NCI-H146 treated with DMSO at 0.1 percent for 48 hours (cell line): Measurements from ENCODE around the gene HOMEZ.
"Not testable (repeated sequence)": the region's sequence is repeated elsewhere in the genome, so short reads cannot be mapped to it uniquely, and the experiment has no call there.

Experiments
- DNase-seq: peaks from one replicate; lab custom pipeline; 2025; ENCODE audit not compliant: unreplicated experiment; lab: John Stamatoyannopoulos, UW

The HOMEZ gene, protein sequence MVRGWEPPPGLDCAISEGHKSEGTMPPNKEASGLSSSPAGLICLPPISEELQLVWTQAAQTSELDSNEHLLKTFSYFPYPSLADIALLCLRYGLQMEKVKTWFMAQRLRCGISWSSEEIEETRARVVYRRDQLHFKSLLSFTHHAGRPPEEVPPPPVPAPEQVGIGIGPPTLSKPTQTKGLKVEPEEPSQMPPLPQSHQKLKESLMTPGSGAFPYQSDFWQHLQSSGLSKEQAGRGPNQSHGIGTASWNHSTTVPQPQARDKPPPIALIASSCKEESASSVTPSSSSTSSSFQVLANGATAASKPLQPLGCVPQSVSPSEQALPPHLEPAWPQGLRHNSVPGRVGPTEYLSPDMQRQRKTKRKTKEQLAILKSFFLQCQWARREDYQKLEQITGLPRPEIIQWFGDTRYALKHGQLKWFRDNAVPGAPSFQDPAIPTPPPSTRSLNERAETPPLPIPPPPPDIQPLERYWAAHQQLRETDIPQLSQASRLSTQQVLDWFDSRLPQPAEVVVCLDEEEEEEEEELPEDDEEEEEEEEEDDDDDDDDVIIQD

DNA sequence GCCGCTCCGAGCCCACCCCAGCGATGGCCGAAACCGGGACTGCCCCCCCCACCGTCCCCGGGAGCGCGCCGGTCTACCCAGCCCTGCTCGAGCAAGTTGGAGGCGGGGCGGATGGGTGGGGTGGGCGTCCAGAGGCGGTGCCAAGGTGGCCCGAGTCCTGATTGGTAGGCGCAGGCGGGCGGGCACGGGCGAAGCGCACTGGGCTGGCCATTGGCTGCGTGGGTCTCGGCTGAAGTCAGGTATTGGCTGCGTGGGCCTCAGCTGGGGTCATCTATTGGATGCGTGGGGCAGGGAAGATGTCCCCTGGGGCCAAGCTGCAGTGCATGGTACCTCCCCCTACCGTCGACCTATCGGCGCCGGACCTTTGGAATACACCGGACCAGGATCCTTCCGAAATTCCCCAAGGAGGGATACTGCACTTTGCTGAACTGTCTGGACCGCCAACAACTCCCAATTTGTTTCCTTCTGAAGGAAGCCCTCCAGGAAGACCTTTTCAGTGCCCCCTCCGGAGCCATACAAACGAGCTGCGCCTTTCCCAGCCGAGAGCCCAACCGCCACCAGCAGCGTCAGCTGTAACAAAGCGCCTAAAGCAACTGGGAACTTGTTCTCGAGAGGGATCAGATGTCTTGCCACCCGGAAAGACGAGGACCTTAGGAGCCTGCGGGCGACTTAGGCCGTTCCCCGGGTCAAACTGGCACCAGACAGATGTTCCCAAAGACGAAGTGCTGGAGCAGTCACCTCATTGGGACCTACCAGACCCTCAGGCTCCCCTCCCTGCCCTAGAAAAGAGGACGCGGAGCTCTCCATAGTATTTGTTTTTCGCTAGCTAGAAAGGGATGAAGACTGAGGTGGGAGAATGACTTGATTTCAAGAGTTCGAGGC lies at the start of gene HOMEZ:
HOMEZ (minus strand) TSS at position 113 of the 882 bp plus-strand sequence. CDS start 180 bp downstream, outside the sequence.
- peak; percentile 92 for DNase-seq

DNA sequence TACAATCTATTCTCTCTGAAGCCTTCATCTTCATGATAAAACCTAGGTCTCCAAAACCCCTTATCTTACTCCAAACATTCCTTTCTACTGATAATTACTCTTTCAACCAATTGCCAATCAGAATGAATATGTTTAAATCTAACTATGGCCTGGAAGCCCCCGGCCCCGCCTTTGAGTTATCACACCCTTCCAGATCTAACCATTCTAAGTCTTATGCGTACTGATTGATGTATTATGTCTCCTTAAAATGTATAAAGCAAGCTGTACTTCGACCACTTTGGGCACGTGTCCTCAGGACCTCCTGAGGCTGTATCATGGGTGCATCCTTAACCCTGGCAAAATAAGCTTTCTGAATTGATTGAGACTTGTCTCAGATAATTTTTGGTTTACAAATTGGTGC lies 49.7 kb upstream of the HOMEZ start:
- no peak for DNase-seq

DNA sequence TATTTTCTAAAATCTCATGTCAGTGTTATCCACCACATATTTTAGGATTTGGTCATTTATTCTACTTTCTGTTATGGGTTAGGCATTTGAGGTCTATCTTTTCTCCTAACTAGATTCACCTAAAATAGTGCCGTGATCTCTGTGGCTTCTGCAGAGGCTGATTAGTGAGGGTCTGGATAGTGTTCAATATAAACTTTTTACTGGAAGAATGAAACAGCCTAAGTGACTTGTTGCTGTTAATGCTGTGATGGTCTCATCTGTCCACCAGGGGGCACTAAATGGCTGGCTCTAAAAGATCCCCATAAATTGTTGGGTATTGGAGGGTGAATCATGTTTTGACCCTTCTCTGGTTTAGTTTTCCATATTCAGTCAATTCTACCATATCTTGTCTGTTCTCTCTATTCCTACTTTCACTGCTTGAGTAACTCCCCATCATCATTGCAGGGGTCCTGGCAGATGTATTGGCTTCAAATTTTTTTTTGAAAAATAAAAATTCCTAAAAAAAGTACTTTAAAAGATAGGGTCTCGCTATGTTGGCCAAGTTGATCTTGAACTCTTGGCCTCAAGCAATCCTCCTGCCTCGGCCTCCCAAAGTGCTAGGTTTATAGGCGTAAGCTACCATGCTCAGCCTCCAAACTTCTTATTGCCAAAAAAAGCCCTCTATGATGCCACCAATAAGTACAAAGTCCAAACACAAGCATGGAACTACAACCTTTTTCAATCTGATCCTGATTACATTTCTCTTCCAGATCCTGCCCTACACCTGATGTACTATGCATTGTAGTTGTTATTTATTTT lies 42.2 kb upstream of the HOMEZ start:
- peak; percentile 31 for DNase-seq

DNA sequence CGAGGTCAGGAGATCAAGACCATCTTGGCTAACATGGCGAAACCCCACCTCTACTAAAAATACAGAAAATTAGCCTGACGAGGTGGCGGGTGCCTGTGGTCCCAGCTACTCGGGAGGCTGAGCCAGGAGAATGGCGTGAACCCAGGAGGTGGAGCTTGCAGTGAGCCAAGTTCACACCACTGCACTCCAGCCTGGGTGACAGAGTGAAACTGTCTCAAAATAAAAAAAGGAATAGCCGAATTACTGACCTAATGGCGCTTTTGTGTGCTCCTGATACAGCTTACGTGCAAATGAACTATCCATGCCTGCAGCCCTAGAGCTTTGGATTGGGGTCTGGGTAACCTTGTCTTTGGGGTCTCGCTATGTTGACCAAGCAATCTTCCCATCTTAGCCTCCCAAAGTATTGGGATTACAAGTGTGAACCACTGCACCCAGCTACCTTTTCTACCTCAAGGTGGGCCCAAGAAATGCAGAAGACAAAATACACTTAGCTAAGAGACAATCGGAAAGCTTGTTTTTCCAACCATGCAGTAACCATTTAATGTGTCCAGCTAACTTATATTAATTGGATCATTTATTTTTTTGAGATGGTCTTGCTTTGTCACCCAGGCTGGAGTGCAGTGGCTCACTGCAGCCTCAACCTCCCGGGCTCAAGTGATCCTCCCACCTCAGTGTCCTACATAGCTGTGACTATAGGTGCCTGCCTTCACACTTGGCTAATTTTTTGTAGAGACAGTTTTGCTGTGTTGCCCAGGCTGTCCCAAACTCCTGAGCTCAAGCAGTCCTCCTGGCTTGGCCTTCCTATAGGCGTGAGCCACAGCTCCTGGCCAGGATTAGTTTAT lies 40.8 kb upstream of the HOMEZ start:
- DNase-seq, result no peak

DNA sequence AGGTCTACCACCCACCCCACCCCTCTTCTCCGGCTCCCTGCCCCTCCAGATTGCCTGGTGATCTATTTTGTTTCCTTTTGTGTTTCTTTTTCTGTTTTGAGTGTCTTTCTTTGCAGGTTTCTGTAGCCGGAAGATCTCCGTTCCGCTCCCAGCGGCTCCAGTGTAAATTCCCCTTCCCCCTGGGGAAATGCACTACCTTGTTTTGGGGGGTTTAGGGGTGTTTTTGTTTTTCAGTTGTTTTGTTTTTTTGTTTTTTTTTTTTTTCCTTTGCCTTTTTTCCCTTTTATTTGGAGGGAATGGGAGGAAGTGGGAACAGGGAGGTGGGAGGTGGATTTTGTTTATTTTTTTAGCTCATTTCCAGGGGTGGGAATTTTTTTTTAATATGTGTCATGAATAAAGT lies 39.8 kb upstream of the HOMEZ start:
- DNase-seq, result not testable (repeated sequence)

DNA sequence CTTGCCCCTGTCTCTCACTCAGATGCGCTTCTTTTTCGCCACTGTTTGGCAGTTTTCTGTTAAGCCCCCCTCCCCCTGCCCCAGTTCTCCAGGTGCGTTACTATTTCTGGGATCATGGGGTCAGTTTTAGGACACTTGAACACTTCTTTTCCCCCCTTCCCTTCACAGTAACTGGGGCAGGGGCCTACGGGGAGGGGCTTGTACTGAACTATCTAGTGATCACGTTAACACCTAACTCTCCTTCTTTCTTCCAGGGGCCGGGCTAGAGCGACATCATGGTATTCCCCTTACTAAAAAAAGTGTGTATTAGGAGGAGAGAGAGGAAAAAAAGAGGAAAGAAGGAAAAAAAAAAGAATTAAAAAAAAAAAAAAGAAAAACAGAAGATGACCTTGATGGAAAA lies 39.1 kb upstream of the HOMEZ start:
- DNase-seq, result no peak

DNA sequence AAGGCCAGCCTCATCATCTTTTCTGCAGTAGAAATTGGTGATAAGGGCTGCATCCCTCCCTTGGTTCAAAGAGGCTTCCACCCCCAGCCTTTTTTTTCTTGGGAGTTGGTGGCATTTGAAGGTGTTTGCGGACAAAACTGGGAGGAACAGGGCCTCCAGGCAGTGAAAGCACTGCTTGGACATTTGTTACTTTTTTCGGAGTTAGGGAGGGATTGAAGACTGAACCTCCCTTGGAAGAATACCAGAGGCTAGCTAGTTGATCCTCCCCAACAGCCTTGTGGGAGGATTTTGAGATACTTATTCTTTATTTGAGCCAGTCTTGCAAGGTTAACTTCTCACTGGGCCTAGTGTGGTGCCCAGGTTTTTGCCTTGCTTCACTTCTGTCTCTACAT lies 38.5 kb upstream of the HOMEZ start:
- no peak for DNase-seq

DNA sequence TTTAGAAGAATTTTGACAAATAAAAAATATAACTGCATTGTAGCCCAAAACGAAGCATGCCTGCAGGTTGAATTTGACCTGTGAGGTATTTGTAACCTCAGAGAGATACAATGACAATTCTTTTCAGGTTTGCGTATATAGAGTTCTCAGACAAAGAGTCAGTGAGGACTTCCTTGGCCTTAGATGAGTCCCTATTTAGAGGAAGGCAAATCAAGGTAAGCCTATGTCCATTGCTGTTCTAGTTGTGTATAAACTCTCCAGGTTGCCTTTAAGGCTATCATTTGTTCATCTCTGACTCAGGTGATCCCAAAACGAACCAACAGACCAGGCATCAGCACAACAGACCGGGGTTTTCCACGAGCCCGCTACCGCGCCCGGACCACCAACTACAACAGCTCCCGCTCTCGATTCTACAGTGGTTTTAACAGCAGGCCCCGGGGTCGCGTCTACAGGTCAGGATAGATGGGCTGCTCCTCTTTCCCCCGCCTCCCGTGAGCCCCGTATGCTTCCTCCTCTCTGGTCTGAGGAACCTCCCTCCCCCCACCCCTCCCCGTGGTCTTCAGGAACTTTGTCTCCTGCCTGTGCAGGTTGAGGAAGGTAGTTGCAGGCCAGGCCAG lies 38.0 kb upstream of the HOMEZ start:
- no peak for DNase-seq

DNA sequence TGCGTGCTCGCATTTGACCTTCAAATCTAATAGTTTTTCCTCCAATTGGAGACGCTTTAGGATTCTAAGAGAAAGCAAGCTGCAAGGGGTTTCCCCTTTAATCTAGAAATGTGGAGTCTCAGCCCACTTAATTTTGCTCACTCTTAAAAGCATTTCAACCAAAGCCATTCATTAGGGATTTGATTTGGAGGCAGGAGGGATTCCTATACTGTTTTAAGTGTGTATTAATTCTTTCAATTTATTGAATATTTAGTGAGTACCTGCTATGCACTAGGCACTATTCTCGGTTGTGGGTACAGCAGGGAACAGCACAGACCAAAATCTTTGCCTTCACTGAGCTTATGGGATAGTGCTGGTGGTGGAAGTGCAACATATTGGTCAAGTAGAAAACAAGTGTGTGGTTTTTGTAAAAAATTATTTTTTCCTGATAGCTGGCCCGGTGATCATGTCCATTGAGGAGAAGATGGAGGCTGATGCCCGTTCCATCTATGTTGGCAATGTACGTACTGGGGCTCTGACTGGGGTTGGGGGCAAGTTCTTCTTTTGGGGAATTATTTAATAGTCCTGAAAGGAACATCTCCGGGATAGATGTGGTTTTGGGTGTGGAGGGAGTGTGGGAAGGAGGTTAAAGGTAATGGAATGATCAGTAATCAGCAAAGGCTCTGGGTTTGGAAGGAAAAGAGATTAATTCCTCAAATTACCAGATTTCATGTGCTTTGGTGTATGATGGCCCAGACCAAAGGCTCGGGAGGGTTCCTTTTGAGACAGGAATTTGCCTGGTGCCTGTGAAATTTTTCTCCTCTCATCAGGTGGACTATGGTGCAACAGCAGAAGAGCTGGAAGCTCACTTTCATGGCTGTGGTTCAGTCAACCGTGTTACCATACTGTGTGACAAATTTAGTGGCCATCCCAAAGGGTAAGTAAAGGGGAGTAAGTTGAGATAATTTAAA lies 36.9 kb upstream of the HOMEZ start:
- DNase-seq, result no peak

DNA sequence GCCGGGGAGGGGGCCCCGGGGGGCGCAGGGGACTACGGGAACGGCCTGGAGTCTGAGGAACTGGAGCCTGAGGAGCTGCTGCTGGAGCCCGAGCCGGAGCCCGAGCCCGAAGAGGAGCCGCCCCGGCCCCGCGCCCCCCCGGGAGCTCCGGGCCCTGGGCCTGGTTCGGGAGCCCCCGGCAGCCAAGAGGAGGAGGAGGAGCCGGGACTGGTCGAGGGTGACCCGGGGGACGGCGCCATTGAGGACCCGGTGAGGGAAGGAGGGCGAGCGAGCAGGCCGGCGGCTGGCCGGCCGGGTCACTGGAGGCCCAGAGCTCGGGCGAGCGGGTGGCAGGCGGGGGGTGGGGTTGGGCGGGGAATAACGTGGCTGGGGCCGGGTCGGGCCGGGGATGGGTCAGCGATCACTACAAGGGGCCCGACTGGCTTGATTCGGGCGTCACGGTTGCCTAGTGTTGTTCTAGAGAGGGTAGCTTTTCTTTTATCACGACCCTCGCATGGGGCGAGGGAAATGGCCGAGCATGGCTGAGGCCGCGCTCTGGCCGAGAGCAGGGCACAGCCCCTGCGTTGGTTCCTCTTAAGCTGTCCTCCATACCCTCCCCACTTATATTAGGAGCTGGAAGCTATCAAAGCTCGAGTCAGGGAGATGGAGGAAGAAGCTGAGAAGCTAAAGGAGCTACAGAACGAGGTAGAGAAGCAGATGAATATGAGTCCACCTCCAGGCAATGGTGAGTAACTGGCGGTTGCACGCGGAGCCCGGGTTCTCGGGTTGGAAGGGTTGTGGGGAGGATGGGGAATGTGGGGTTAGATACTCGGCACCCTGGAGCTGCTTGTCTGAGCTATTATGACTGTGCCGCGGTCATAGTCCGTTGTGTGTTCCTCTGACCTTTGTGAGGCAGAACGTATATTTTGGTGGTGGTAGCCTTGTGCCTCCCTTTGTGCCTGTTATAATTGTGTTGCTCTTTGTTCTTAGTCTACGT lies 35.9 kb upstream of the HOMEZ start:
- DNase-seq, result peak; percentile 20

DNA sequence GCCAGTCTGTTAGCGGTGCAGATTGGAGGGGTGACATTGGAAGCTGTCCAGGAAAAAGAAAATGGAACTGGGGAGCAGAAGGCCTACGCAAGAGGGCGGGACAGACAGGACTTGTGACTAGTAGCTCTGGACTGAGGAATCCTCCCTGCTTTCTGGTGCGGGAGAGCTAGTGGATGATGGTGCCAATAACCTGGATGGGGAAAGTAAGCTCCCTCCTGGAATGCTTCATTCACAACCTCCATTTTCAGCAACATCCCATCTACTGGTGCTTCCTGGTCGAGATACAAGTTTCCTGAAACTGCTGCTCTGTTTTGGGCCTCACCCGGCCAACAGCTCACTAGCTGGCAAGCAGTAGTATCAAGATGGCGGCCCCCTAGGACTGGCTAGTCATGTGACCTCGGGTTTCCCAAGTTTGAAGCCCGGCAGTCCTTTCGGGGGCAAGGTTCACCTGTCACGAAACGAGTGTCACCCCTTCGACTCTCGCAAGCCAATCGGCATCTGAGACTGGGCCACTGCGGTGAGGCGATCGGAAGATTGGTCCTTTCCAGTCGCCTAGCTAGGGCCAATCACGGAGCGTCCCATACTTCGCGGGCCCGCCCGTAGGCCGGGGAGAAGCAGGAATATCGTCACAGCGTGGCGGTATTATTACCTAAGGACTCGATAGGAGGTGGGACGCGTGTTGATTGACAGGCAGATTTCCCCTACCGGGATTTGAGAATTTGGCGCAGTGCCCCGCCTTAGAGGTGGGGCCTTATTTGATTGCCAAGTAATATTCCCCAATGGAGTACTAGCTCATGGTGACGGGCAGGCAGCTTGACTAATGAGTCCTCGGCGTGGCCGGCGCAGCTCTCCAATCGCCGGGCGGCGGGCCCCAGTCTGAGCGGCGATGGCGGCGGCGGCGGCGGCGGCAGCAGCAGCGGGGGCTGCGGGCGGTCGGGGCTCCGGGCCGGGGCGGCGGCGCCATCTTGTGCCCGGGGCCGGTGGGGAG lies 34.9 kb upstream of the HOMEZ start, which contains the start of gene PABPN1:
PABPN1 (plus strand) TSS at position 874 of the 988 bp plus-strand sequence; CDS start at position 887, 13 bp downstream.
- DNase-seq, result peak; percentile 99

DNA sequence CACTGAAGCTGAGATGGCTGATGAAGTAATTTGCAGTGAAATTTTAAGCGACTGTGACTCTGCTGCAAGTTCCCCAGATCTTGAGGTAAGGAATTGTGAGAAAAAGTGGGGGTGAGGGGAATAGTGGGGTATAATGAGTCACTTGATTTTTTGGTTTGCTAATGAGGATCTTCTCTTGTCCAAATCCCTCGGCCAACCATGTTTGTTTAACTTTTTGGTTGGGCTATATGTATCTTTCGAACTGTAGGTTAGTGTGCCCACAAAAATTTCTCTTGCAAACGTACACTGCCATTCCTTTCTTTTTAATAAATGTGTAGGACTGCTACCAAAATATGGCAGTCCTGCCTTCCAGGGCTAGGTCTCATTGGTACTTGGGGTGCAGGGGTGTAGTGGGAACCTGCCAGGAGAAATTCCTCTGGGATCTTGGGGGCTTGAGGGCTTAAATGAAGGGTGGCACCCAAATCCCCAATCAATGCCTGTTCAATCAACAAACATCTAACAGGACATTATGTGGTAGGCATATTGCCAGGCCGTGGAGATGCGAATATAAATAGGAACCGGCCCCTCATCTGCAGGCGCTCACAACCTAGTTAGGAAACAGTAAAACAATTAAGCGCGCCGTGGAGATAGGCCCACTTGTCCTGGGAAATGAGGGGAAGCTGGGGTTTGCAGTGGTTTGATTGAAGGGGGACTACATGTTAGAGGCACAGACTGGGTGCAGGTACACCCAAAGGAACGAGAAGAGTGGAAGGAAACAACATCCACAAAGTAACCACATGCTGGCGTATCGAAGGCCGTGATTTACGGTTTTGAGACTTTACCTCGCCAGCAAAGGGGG lies 34.0 kb upstream of the HOMEZ start:
- no peak for DNase-seq

DNA sequence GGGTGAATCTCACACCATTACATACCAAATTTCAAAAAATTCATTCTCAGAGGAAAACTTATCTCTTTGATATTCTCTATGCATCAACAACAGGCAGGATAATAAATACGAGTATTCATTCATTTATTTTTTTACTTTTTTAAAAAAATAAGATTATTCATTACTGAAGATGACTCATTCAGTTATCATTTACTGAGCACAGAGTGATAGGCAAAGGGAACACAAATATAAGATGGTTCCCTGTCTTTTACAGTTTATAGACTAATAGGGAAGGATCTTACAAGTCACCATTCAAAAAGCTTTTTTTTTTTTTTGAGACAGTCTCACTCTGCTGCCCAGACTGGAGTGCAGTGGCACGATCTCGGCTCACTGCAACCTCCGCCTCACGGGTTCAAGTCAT lies 30.4 kb upstream of the HOMEZ start:
- DNase-seq, result no peak

DNA sequence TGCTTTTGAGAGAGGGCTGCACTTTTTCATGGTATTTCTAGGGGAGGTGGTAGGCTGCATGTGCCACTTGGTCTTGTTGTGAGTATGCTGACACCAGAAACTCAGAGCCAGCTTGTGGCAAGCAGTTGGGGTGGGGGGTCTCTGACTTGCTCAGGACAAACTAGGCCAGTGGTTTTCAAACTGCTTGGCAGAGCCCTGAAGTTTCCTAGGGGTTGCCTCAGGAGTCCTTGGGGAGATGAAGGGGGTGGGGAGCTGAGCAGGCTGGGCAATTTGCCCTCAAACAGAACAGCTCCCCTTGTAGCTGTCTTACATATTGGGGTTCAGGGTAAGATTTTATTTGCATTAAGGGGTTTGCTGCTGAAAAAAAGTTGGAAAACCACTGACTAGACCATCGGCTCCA lies 24.6 kb upstream of the HOMEZ start:
- DNase-seq, result no peak
